ENCODE results near the gene NEMP2. TPM values are rescaled to one million over a fixed set of nuclear protein-coding genes. Genes with fewer than 3 reads are reported as not detected.
A peak's percentile ranks its signal among the peaks of the same experiment; 100 is the strongest.
"Not testable (repeated sequence)": the region's sequence is repeated elsewhere in the genome, so short reads cannot be mapped to it uniquely, and the experiment has no call there.

NEMP2 gene
- polyA plus RNA-seq, 4 donors = 11.5 to 15.3 (median 13.1) TPM

- no peak for DNase-seq (ENCODE audit: low read depth in 4 of 4, low spot score in 3 of 4)
Measured at GRCh38 chr2:190527214-190527613, 7.3 kb downstream of the NEMP2 start.

GRCh38 chr2:190526105-190526750, 8.3 kb downstream of the NEMP2 start:
- no peak for DNase-seq (ENCODE audit: low read depth in 4 of 4, low spot score in 3 of 4)

GRCh38 chr2:190524928-190525327, 9.6 kb downstream of the NEMP2 start:
- DNase-seq (ENCODE audit: low read depth in 4 of 4, low spot score in 3 of 4) = no peak

GRCh38 chr2:190519975-190520767, 14.4 kb downstream of the NEMP2 start:
- DNase-seq (ENCODE audit: low read depth in 4 of 4, low spot score in 3 of 4) = no peak

DNA sequence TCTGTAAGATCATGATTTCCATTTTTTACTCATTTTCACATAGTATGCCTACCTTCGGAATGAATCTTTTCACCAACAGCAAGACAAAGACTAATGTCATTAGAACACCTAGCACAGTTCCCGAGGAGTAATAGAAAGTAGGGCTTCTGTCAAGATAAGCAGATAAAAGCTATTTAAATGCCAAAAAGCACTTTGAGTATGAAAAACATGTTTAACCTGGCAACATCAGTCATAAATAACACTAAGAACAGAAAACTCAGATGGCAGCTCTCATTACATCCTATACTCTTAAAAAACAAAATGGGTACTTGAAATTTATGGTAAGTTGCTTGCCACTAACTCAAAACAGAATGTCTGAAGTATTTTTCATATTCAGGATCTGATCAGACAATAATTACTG, 17.1 kb downstream of the NEMP2 start:
- no peak for DNase-seq (ENCODE audit: low read depth in 4 of 4, low spot score in 3 of 4)

- DNase-seq (ENCODE audit: low read depth in 4 of 4, low spot score in 3 of 4) = no peak
Measured at GRCh38 chr2:190515687-190516086, 18.8 kb downstream of the NEMP2 start.

- no peak for DNase-seq (ENCODE audit: low read depth in 4 of 4, low spot score in 3 of 4)
Measured at GRCh38 chr2:190514676-190515075, 19.8 kb downstream of the NEMP2 start.

GRCh38 chr2:190513877-190514276, 20.6 kb downstream of the NEMP2 start:
- DNase-seq (ENCODE audit: low read depth in 4 of 4, low spot score in 3 of 4) = no peak

- DNase-seq (ENCODE audit: low read depth in 4 of 4, low spot score in 3 of 4) = no peak
Measured at GRCh38 chr2:190512539-190513095, 21.9 kb downstream of the NEMP2 start.

- peak in 1 of 4 donors; percentile 28 for DNase-seq (ENCODE audit: low read depth in 4 of 4, low spot score in 3 of 4)
Measured at GRCh38 chr2:190511104-190511503, 23.4 kb downstream of the NEMP2 start.

GRCh38 chr2:190509895-190510294, 24.6 kb downstream of the NEMP2 start:
- not testable (repeated sequence) for DNase-seq (ENCODE audit: low read depth in 4 of 4, low spot score in 3 of 4)

DNA sequence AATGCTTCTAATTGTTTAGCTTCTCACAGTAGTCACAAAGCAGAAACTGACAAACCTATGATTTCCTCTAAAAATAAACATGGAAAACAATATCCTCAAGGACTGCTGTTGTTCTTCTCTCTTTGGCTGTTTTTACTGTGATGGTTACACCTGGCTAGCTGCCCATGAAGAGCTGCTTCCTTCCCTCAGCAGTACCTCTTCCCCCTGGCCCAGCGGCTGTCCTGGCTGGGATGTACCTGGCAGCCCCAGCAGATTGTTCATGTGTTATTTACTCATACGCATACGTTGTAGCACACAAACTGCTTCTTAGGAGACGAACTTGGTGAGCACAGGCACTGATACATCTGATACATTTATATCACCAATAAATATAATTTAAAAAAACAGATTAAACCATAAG, 27.4 kb downstream of the NEMP2 start:
- DNase-seq (ENCODE audit: low read depth in 4 of 4, low spot score in 3 of 4) = no peak

DNA sequence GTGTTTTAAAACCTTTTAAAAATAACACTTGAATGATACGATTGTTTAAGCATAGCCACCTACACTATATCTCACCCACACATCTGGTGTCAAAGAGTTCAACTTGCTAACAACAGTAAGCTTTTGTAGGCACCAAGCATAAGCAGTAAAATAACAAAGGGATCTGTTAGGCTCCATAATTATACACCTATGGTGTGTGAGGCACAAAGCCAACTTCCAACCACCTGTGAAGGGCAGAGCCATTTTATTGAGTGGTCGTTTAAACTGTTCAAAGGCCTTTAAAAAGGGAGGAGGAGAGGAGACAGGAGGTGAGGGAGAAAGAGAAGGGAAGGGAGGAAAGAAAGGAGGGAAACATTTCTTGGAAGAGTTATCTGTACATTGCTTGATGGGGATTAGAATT, 27.9 kb downstream of the NEMP2 start:
- DNase-seq (ENCODE audit: low read depth in 4 of 4, low spot score in 3 of 4) = no peak

GRCh38 chr2:190505696-190506095, 28.8 kb downstream of the NEMP2 start:
- no peak for DNase-seq (ENCODE audit: low read depth in 4 of 4, low spot score in 3 of 4)

DNA sequence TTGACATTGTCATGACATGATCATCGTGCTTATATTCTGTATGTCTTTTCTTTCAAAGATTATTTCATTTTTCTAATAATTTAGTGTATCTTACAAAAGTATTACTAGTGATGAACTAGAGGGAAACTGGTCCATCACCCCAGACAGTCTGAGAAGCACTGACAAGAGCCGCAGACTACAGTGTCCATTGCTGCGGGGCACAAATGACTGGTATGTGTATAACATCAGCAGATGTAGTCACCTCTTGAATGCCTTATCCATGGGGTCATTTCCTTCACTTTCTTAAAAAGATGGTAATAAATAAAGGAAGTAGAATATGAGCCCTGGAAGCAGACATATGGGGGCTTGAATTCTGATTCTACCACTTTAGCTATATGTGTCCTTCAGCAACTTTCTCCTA, 29.6 kb downstream of the NEMP2 start:
- DNase-seq (ENCODE audit: low read depth in 4 of 4, low spot score in 3 of 4) = no peak

- DNase-seq (ENCODE audit: low read depth in 4 of 4, low spot score in 3 of 4) = no peak
Measured at GRCh38 chr2:190503088-190503487, 31.4 kb downstream of the NEMP2 start.

DNA sequence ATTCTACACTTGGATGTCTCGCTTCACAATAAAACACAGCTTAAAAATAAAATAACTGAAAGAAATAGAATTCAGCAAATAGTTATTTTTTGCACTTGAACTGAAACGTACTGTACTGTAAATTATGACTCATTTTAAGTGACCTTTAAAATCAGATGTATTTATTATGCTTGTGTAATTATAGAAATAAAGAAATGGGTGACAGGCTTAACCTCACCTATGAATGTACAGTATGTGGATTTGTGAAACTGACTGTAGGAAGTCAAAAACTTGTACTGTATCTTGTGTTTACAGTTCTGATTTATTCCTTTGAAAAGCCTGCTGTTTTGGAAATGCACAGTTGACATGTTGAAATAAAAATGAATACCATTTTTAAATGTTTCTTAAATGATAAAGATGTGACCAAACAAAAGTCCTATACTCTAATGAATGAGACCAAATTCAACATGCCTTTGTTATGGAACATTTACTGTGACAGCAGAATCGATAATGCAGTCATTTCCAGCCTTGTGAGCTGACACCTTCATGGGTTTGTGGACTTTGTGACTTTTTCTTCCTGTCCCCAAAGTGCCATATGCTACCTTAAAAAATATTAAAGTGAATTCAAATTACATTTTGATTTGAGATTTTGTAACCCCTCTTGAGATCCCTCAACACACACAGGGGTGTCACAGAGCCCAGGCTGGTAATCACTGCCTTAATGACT, 32.7 kb downstream of the NEMP2 start:
- DNase-seq (ENCODE audit: low read depth in 4 of 4, low spot score in 3 of 4) = no peak

GRCh38 chr2:190501231-190501630, 33.3 kb downstream of the NEMP2 start:
- DNase-seq (ENCODE audit: low read depth in 4 of 4, low spot score in 3 of 4) = no peak

DNA sequence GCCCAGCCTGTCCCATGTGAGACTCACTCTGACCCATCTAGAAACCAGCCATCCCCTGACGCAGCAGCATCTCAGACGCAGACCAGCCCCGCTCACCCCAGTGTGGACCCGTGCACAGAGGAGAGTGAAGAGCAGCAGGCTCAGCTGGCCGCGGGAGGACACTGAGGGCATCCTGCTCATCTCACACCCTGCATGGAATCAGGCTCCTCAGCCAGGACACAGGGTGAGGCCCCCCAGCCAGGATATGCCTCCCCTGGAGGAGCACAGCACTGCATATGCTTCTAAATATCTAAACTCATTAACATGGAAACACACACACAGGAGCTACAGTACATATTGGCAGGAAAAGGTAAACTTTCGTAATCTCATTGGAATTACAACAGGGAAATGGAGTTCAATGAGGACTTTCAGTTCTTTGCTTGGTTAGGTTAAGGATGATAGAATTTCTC, 34.4 kb downstream of the NEMP2 start:
- DNase-seq (ENCODE audit: low read depth in 4 of 4, low spot score in 3 of 4) = no peak

GRCh38 chr2:190499273-190499672, 35.2 kb downstream of the NEMP2 start:
- no peak for DNase-seq (ENCODE audit: low read depth in 4 of 4, low spot score in 3 of 4)

DNA sequence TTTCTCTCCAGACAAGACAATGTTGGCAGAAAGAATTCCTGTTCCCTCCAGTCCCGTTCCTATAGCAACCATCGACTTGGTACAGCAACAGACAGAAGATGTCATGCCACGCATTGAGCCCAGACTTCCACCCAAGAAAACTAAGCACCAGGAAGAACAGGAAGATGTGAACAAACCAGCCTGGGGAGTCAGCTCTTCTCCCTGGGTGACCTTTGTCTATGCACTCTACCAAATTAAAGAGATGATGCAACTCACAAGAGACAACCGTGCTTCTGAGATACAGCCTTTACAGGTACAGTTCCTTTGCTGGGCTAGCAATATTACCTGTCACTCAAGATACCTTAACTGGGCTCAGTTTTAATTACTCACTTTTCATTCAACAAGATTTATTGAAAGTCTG, 37.1 kb downstream of the NEMP2 start:
- no peak for DNase-seq (ENCODE audit: low read depth in 4 of 4, low spot score in 3 of 4)
